ENCODE measurements around the gene CPNE8.

CPNE8 gene

GRCh38 chr12:38646146-38646545, 259.2 kb downstream of the CPNE8 start:
- TF ChIP-seq TAF1 (IDR thresholded peaks at IDR 0.05; ENCODE audit: borderline replicate concordance, insufficient read depth, low read length) (no peak), FOXP2 (optimal IDR thresholded peaks at IDR 0.05; ENCODE audit: borderline replicate concordance, extremely low read depth, extremely low read length, insufficient read depth) (no peak), POLR2AphosphoS5 (IDR thresholded peaks at IDR 0.05; ENCODE audit: low read depth, low read length) (no peak), REST (IDR thresholded peaks at IDR 0.05; ENCODE audit: insufficient read depth in 1 of 2, low read depth in 2 of 2, low read length in 2 of 2) (no peak)

- TF ChIP-seq FOXP2 (optimal IDR thresholded peaks at IDR 0.05; ENCODE audit: borderline replicate concordance, extremely low read depth, extremely low read length, insufficient read depth) (no peak), POLR2AphosphoS5 (IDR thresholded peaks at IDR 0.05; ENCODE audit: low read depth, low read length) (no peak), REST (IDR thresholded peaks at IDR 0.05; ENCODE audit: insufficient read depth in 1 of 2, low read depth in 2 of 2, low read length in 2 of 2) (no peak), SIN3A (IDR thresholded peaks at IDR 0.05; ENCODE audit: borderline replicate concordance, insufficient read depth, low read length) (no peak), TAF1 (IDR thresholded peaks at IDR 0.05; ENCODE audit: borderline replicate concordance, insufficient read depth, low read length) (no peak)
Measured at GRCh38 chr12:38639625-38640024, 265.8 kb downstream of the CPNE8 start.

GRCh38 chr12:38638401-38638800, 267.0 kb downstream of the CPNE8 start:
- TF ChIP-seq TAF1 (IDR thresholded peaks at IDR 0.05; ENCODE audit: borderline replicate concordance, insufficient read depth, low read length) (no peak), REST (IDR thresholded peaks at IDR 0.05; ENCODE audit: insufficient read depth in 1 of 2, low read depth in 2 of 2, low read length in 2 of 2) (no peak), POLR2AphosphoS5 (IDR thresholded peaks at IDR 0.05; ENCODE audit: low read depth, low read length) (no peak), FOXP2 (optimal IDR thresholded peaks at IDR 0.05; ENCODE audit: borderline replicate concordance, extremely low read depth, extremely low read length, insufficient read depth) (no peak), SIN3A (IDR thresholded peaks at IDR 0.05; ENCODE audit: borderline replicate concordance, insufficient read depth, low read length) (no peak)

GRCh38 chr12:38633511-38633910, 271.9 kb downstream of the CPNE8 start:
- TF ChIP-seq FOXP2 (optimal IDR thresholded peaks at IDR 0.05; ENCODE audit: borderline replicate concordance, extremely low read depth, extremely low read length, insufficient read depth) (no peak), REST (IDR thresholded peaks at IDR 0.05; ENCODE audit: insufficient read depth in 1 of 2, low read depth in 2 of 2, low read length in 2 of 2) (no peak), SIN3A (IDR thresholded peaks at IDR 0.05; ENCODE audit: borderline replicate concordance, insufficient read depth, low read length) (no peak), TAF1 (IDR thresholded peaks at IDR 0.05; ENCODE audit: borderline replicate concordance, insufficient read depth, low read length) (no peak), POLR2AphosphoS5 (IDR thresholded peaks at IDR 0.05; ENCODE audit: low read depth, low read length) (no peak)

- no peak for TF ChIP-seq POLR2AphosphoS5 (IDR thresholded peaks at IDR 0.05; ENCODE audit: low read depth, low read length)
- no peak for TF ChIP-seq FOXP2 (optimal IDR thresholded peaks at IDR 0.05; ENCODE audit: borderline replicate concordance, extremely low read depth, extremely low read length, insufficient read depth)
- no peak for TF ChIP-seq REST (IDR thresholded peaks at IDR 0.05; ENCODE audit: insufficient read depth in 1 of 2, low read depth in 2 of 2, low read length in 2 of 2)
- TF ChIP-seq TAF1 (IDR thresholded peaks at IDR 0.05; ENCODE audit: borderline replicate concordance, insufficient read depth, low read length): no peak
- no peak for TF ChIP-seq SIN3A (IDR thresholded peaks at IDR 0.05; ENCODE audit: borderline replicate concordance, insufficient read depth, low read length)
Measured at GRCh38 chr12:38629064-38629463, 276.3 kb downstream of the CPNE8 start.

Measured in PFSK-1 (cell line).